DMS79 treated with DMSO at 0.1 percent for 48 hours (cell line): ENCODE data around the gene KLF11.
"Not testable (repeated sequence)": the region's sequence is repeated elsewhere in the genome, so short reads cannot be mapped to it uniquely, and the experiment has no call there.

Experiments used
- DNase-seq: peaks from one replicate; lab custom pipeline; 2025; lab: John Stamatoyannopoulos, UW

KLF11 gene

GRCh38 chr2:10026940-10027569 is 16.3 kb upstream of the KLF11 start:
- DNase-seq = no peak

GRCh38 chr2:10027660-10028330 is 15.6 kb upstream of the KLF11 start:
- DNase-seq = no peak

GRCh38 chr2:10028407-10028987 is 14.9 kb upstream of the KLF11 start:
- no peak for DNase-seq

- DNase-seq = no peak
Observed at GRCh38 chr2:10028988-10029874, 14.1 kb upstream of the KLF11 start.

GRCh38 chr2:10029875-10030223 is 13.5 kb upstream of the KLF11 start:
- no peak for DNase-seq

- DNase-seq = no peak
Observed at GRCh38 chr2:10030311-10030736, 13.0 kb upstream of the KLF11 start.

- not testable (repeated sequence) for DNase-seq
Observed at GRCh38 chr2:10030798-10031197, 12.6 kb upstream of the KLF11 start.

GRCh38 chr2:10031886-10032745 is 11.2 kb upstream of the KLF11 start:
- DNase-seq = no peak

- DNase-seq = no peak
Observed at GRCh38 chr2:10032746-10033105, 10.6 kb upstream of the KLF11 start.

GRCh38 chr2:10033251-10034006 is 9.9 kb upstream of the KLF11 start:
- DNase-seq = no peak

GRCh38 chr2:10034333-10035052 is 8.9 kb upstream of the KLF11 start:
- no peak for DNase-seq

GRCh38 chr2:10035053-10035422 is 8.3 kb upstream of the KLF11 start:
- no peak for DNase-seq

GRCh38 chr2:10035633-10036032 is 7.7 kb upstream of the KLF11 start:
- no peak for DNase-seq

- peak; percentile 14 for DNase-seq
Observed at GRCh38 chr2:10036095-10036884, 7.1 kb upstream of the KLF11 start.

- no peak for DNase-seq
Observed at GRCh38 chr2:10038123-10038522, 5.2 kb upstream of the KLF11 start.

- DNase-seq = no peak
Observed at GRCh38 chr2:10038716-10039115, 4.6 kb upstream of the KLF11 start.

- no peak for DNase-seq
Observed at GRCh38 chr2:10039658-10040410, 3.5 kb upstream of the KLF11 start.

GRCh38 chr2:10041711-10042110 is 1.6 kb upstream of the KLF11 start:
- no peak for DNase-seq
